ENCODE data around the gene ZNF737.
"Not testable (repeated sequence)": the region's sequence is repeated elsewhere in the genome, so short reads cannot be mapped to it uniquely, and the experiment has no call there.

DNA sequence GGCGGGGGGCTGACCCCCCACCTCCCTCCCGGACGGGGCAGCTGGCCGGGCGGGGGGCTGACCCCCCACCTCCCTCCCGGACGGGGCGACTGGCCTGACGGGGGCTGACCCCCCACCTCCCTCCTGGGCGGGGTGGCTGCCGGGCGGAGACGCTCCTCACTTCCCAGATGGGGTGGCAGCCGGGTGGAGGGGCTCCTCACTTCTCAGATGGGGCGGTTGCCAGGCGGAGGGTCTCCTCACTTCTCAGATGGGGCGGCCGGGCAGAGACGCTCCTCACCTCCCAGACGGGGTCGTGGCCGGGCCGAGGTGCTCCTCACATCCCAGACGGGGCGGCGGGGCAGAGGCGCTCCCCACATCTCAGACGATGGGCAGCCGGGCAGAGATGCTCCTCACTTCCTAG, 35.3 kb downstream of the ZNF737 start:
- not testable (repeated sequence) for TF ChIP-seq GATA1 (IDR thresholded peaks at IDR 0.05; ENCODE audit: low read depth, low read length); POLR2A (IDR thresholded peaks at IDR 0.05; ENCODE audit: low read length)
